ENCODE results near the gene ATP10A. TPM values are rescaled to one million over a fixed set of nuclear protein-coding genes. Genes with fewer than 3 reads are reported as not detected.

The ATP10A gene
- total and polyA plus RNA-seq, 2 of the 8 experiments (the other 6 are each of a cell fraction or from before 2014, with no cell fraction given) = 2.0 to 2.8 TPM

DNA sequence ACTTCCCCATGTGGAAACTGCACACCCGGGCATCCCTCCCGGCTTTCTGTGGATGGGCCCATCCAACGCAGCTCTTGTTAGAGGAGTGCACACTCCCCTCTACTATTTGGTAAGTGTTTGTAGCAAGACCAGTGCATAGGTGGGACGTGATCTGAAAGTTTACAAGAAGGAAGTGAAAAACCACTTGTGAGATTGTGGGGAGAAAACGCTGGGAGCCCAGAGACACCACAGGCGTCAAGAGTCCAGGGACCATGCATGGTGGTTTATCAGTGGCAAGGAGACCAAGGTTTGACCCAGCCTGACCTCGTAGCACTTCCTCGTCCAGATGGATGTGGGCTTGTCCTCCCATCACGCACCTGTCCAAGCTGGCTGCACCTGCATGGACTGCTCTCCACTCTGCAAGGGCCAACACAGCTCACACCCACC lies 51.6 kb downstream of the ATP10A start (continued):
- no peak for TF ChIP-seq CHD7 (IDR thresholded peaks at IDR 0.05; ENCODE audit: insufficient replicate concordance, low read length)
- no peak for TF ChIP-seq CEBPB (IDR thresholded peaks at IDR 0.05; ENCODE audit: low read depth, low read length)
- no peak for TF ChIP-seq EZH2 (IDR thresholded peaks at IDR 0.05; ENCODE audit: low read depth, low read length, severe bottlenecking)
- no peak for TF ChIP-seq BCL11A (IDR thresholded peaks at IDR 0.05; ENCODE audit: low read depth in 2 of 2, low read length in 2 of 2)
- TF ChIP-seq KDM4A (IDR thresholded peaks at IDR 0.05; ENCODE audit: low read depth, low read length, severe bottlenecking) = no peak
- no peak for TF ChIP-seq CTBP2 (IDR thresholded peaks at IDR 0.05; ENCODE audit: borderline replicate concordance, insufficient read depth, insufficient read length, low read length)
- no peak for TF ChIP-seq CHD2 (IDR thresholded peaks at IDR 0.05; ENCODE audit: low read length)

Measured in H1 (cell line).